ENCODE measurements around the gene KRTAP10-7.

The KRTAP10-7 gene

GRCh38 chr21:44558695-44559094 lies 41.7 kb upstream of the KRTAP10-7 start, which contains the start of gene KRTAP10-3:
Gene KRTAP10-3 (minus strand): TSS chr21:44558795. CDS start chr21:44558715, 80 bp downstream.
- Histone ChIP-seq H3K27ac (ENCODE audit: insufficient read depth, low read depth, low read length, poor library complexity, severe bottlenecking) (no peak within 1 kb of the TSS), H3K27me3 (ENCODE audit: control insufficient read depth, insufficient read depth, low read length, poor library complexity, severe bottlenecking) (no peaks in the 10 kb centered on the region), H3K4me3 (ENCODE audit: insufficient read depth, low read depth, low read length) (no peak within 1 kb of the TSS), H3K36me3 (ENCODE audit: control insufficient read depth, insufficient read depth, low read length) (no peaks in the 10 kb centered on the region), H3K9me3 (ENCODE audit: control insufficient read depth, low read length) (no peaks in the 10 kb centered on the region), H3K4me1 (ENCODE audit: control insufficient read depth, insufficient read depth, low read length) (peaks cover 15% of the 10 kb centered on the region)
- WGBS, 2 experiments = 84 to 91% methylated on average over 5 of the region's 5 CpGs

- Histone ChIP-seq H3K9me3 (ENCODE audit: control insufficient read depth, low read length) (peaks cover 2% of the 10 kb centered on the region), H3K4me1 (ENCODE audit: control insufficient read depth, insufficient read depth, low read length) (no peaks in the 10 kb centered on the region), H3K4me3 (ENCODE audit: insufficient read depth, low read depth, low read length) (no peak overlapping the region), H3K27me3 (ENCODE audit: control insufficient read depth, insufficient read depth, low read length, poor library complexity, severe bottlenecking) (no peaks in the 10 kb centered on the region), H3K27ac (ENCODE audit: insufficient read depth, low read depth, low read length, poor library complexity, severe bottlenecking) (no peak overlapping the region), H3K36me3 (ENCODE audit: control insufficient read depth, insufficient read depth, low read length) (no peaks in the 10 kb centered on the region)
- no CpG with 5 or more reads among the region's 1 CpG for WGBS, 2 experiments
Observed at GRCh38 chr21:44564099-44564498, 36.3 kb upstream of the KRTAP10-7 start.

DNA sequence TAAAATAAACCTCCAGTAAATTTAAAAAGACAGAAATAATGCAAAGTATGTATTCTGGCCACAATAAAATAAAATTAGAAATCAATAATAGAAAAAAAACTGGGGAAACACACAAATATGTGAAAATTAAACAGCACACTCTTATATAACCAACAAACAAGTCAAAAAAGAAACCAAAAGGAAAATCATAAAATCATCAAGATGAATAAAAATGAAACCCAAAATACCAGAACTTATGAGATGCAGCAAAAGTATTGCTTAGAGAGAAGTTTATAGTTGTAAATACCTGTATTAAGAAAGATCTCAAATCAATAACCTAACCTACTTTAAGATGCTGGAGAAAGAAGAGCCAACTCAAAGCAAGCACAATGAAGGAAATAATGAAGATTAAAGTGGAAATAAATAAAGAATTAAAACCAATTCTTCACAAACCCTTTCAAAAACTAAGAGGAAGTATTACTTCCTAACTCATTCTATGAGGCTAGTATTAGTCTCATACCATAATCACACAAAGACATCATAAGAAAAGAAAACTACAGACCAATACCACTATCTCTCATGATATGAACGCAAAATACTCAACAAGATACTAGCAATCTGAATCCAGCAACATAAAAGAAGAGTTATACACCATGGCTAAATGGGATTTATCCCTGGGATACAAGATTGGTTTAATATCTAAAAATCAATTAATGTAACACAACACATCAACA lies 35.4 kb upstream of the KRTAP10-7 start:
- 0% methylated on average over 1 of the region's 1 CpG for WGBS, 2 experiments
- no peaks in the 10 kb centered on the region for H3K4me1 ChIP-seq (ENCODE audit: control insufficient read depth, insufficient read depth, low read length)

DNA sequence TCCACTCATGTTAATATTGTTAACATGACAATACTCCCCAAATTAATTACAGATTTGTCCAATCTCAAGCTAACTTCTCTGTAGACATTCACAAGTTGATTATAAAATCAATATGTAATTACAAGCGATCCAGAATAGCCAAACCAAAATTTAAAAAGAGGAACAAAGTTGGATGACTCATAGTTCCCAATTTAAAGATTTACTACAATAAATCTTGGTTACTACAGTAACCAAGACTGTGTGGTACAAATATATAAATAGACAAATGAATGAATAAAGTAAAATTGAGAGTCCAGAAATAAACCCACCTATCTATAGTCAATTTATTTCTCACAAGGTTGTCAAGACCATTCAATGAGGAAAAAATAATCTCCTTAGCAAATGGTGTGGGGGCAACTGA lies 34.0 kb upstream of the KRTAP10-7 start:
- Histone ChIP-seq H3K9me3 (ENCODE audit: control insufficient read depth, low read length) (peaks cover 2% of the 10 kb centered on the region), H3K4me1 (ENCODE audit: control insufficient read depth, insufficient read depth, low read length) (no peaks in the 10 kb centered on the region), H3K4me3 (ENCODE audit: insufficient read depth, low read depth, low read length) (no peak overlapping the region), H3K27me3 (ENCODE audit: control insufficient read depth, insufficient read depth, low read length, poor library complexity, severe bottlenecking) (no peaks in the 10 kb centered on the region), H3K27ac (ENCODE audit: insufficient read depth, low read depth, low read length, poor library complexity, severe bottlenecking) (no peak overlapping the region), H3K36me3 (ENCODE audit: control insufficient read depth, insufficient read depth, low read length) (no peaks in the 10 kb centered on the region)
- WGBS, 2 experiments = 100% methylated on average over 1 of the region's 1 CpG; no CpG with 5 or more reads in 1 of the 2 experiments

More for the DNA sequence above, 35.4 kb upstream of the KRTAP10-7 start:
- peaks cover 2% of the 10 kb centered on the region for H3K9me3 ChIP-seq (ENCODE audit: control insufficient read depth, low read length)
- no peak overlapping the region for H3K27ac ChIP-seq (ENCODE audit: insufficient read depth, low read depth, low read length, poor library complexity, severe bottlenecking)
- H3K27me3 ChIP-seq (ENCODE audit: control insufficient read depth, insufficient read depth, low read length, poor library complexity, severe bottlenecking) = no peaks in the 10 kb centered on the region
- H3K4me3 ChIP-seq (ENCODE audit: insufficient read depth, low read depth, low read length) = no peak overlapping the region
- H3K36me3 ChIP-seq (ENCODE audit: control insufficient read depth, insufficient read depth, low read length) = no peaks in the 10 kb centered on the region

DNA sequence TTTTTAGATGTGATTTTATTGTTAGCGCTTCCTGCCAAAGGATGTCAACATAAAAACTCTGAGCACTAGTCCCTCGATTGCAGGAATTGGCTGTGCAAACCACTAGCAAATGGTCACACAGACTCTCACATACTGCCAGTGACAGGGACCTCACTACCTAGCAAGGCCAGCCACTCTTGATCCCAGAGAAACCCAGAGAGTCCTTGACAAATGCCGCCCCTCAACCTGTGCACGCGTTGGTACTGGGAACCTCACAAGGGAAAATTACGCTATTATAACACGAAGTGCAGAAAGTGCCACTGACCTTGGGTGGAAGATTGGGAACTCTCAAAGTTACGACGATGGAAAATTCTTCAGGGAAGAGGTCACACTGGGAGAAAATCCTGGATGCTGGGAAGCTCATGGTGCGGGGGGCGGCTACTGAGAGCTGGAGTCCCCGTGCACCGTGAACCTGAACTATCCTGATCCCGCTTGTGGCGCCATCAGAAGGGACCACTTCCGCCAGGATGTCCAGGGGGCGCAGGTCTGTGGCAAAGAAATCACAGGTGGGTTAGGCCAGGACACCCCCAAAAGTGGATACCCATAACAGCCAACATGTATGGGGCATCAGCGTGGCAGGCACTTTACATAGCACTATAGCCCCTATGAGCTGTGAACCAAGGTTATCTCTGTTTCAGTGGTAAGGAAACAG lies 32.8 kb upstream of the KRTAP10-7 start:
- Histone ChIP-seq H3K36me3 (ENCODE audit: control insufficient read depth, insufficient read depth, low read length) (no peaks in the 10 kb centered on the region), H3K4me1 (ENCODE audit: control insufficient read depth, insufficient read depth, low read length) (no peaks in the 10 kb centered on the region), H3K4me3 (ENCODE audit: insufficient read depth, low read depth, low read length) (no peak overlapping the region), H3K27ac (ENCODE audit: insufficient read depth, low read depth, low read length, poor library complexity, severe bottlenecking) (no peak overlapping the region), H3K27me3 (ENCODE audit: control insufficient read depth, insufficient read depth, low read length, poor library complexity, severe bottlenecking) (no peaks in the 10 kb centered on the region), H3K9me3 (ENCODE audit: control insufficient read depth, low read length) (peaks cover 2% of the 10 kb centered on the region)
- WGBS, 2 experiments = 95% methylated on average over 18 of the region's 18 CpGs

DNA sequence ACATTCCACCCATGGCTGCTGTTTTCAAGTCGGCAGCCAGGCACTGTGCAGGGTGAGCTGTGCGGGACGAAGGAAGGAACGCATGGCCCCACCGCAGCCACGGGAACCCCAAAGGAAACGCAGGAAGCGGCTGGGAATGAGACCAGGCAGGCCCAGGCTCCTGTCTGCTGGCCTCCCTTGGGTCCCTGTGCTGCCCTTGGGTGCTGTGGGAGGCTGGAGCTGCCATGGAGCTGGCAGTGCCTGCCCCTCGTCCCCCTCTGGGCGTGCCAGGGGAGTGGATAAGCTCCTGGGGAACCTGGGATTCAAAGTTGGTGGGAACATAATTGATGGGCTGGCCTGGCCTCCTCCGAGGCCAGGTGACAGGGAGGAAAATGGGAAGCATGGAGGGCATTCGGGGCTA lies 32.1 kb upstream of the KRTAP10-7 start:
- Histone ChIP-seq H3K4me3 (ENCODE audit: insufficient read depth, low read depth, low read length) (no peak overlapping the region), H3K27ac (ENCODE audit: insufficient read depth, low read depth, low read length, poor library complexity, severe bottlenecking) (no peak overlapping the region), H3K4me1 (ENCODE audit: control insufficient read depth, insufficient read depth, low read length) (no peaks in the 10 kb centered on the region), H3K9me3 (ENCODE audit: control insufficient read depth, low read length) (peaks cover 2% of the 10 kb centered on the region), H3K27me3 (ENCODE audit: control insufficient read depth, insufficient read depth, low read length, poor library complexity, severe bottlenecking) (no peaks in the 10 kb centered on the region), H3K36me3 (ENCODE audit: control insufficient read depth, insufficient read depth, low read length) (no peaks in the 10 kb centered on the region)
- WGBS, 2 experiments = 90 to 95% methylated on average over 12 of the region's 12 CpGs

GRCh38 chr21:44568667-44569556 lies 31.5 kb upstream of the KRTAP10-7 start:
- Histone ChIP-seq H3K36me3 (ENCODE audit: control insufficient read depth, insufficient read depth, low read length) (no peaks in the 10 kb centered on the region), H3K4me1 (ENCODE audit: control insufficient read depth, insufficient read depth, low read length) (no peaks in the 10 kb centered on the region), H3K27me3 (ENCODE audit: control insufficient read depth, insufficient read depth, low read length, poor library complexity, severe bottlenecking) (no peaks in the 10 kb centered on the region), H3K27ac (ENCODE audit: insufficient read depth, low read depth, low read length, poor library complexity, severe bottlenecking) (no peak overlapping the region), H3K4me3 (ENCODE audit: insufficient read depth, low read depth, low read length) (no peak overlapping the region), H3K9me3 (ENCODE audit: control insufficient read depth, low read length) (peaks cover 2% of the 10 kb centered on the region)
- 86 to 87% methylated on average over 27 of the region's 27 CpGs for WGBS, 2 experiments

DNA sequence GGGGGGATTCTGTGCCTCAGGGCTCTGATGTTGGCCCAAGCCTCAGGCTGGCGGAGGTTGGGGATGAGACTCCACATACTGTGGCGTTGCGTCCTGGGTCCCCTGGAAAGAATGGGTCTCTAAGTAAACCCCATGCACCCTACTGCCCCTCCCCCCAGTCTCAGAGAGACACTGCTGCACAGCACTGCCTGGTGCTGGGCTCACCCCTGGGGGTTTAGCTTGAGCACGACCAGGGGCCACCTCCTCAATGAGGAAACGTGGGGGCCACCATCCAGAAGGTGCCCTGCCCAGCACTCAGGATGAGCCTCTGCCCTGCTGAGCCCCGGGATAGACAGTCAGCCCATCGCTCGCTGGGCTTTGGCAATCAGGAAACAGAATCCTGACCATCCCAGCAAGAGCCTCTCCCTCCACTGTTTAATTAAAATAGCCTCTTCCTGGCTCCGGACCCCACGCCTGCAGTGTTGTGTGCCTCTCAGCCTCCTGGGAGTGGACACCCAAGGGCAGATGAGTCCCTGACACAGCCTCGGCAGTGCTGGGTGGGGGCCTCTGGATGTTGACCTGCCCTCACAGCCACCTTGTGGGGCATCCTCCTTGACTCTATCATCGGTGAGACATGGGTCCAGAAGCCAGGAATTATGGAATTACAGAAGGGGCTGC lies 30.4 kb upstream of the KRTAP10-7 start:
- Histone ChIP-seq H3K27ac (ENCODE audit: insufficient read depth, low read depth, low read length, poor library complexity, severe bottlenecking) (no peak overlapping the region), H3K4me1 (ENCODE audit: control insufficient read depth, insufficient read depth, low read length) (peaks cover 6% of the 10 kb centered on the region), H3K9me3 (ENCODE audit: control insufficient read depth, low read length) (peaks cover 2% of the 10 kb centered on the region), H3K4me3 (ENCODE audit: insufficient read depth, low read depth, low read length) (no peak overlapping the region), H3K36me3 (ENCODE audit: control insufficient read depth, insufficient read depth, low read length) (no peaks in the 10 kb centered on the region), H3K27me3 (ENCODE audit: control insufficient read depth, insufficient read depth, low read length, poor library complexity, severe bottlenecking) (no peaks in the 10 kb centered on the region)
- WGBS, 2 experiments = 90 to 91% methylated on average over 12 of the region's 12 CpGs

GRCh38 chr21:44571296-44571695 lies 29.1 kb upstream of the KRTAP10-7 start:
- peaks cover 2% of the 10 kb centered on the region for H3K9me3 ChIP-seq (ENCODE audit: control insufficient read depth, low read length)
- H3K27ac ChIP-seq (ENCODE audit: insufficient read depth, low read depth, low read length, poor library complexity, severe bottlenecking) = no peak overlapping the region
- H3K4me1 ChIP-seq (ENCODE audit: control insufficient read depth, insufficient read depth, low read length) = peaks cover 6% of the 10 kb centered on the region
- H3K4me3 ChIP-seq (ENCODE audit: insufficient read depth, low read depth, low read length) = no peak overlapping the region
- WGBS, 2 experiments = 67 to 73% methylated on average over 4 of the region's 4 CpGs
- H3K36me3 ChIP-seq (ENCODE audit: control insufficient read depth, insufficient read depth, low read length) = no peaks in the 10 kb centered on the region
- no peaks in the 10 kb centered on the region for H3K27me3 ChIP-seq (ENCODE audit: control insufficient read depth, insufficient read depth, low read length, poor library complexity, severe bottlenecking)

All from ectodermal cell (in vitro differentiated cells).